Hepatocyte (in vitro differentiated cells): Measurements from ENCODE around the gene ADGRB3.

ENCODE experiments used
- CTCF ChIP-seq: fragments of 200-600 bp; sonication (generic); IDR thresholded peaks from 2 replicates; pipeline ENCODE4 v1.5.1; 2016; ENCODE audit warnings: antibody characterized with exemption, mild to moderate bottlenecking; ENCODE audit not compliant: poor library complexity
- EZH2 ChIP-seq: fragments of 200-600 bp; sonication (generic); IDR thresholded peaks from 2 replicates; pipeline ENCODE4 v1.6.1; 2016; ENCODE audit warnings: antibody characterized with exemption, mild to moderate bottlenecking, borderline replicate concordance
- EZH2phosphoT487 ChIP-seq: fragments of 200-600 bp; sonication (generic); IDR thresholded peaks from one replicate; pipeline ENCODE4 v1.6.1; 2018; ENCODE audit warnings: antibody characterized with exemption, mild to moderate bottlenecking, low read depth, moderate library complexity; ENCODE audit not compliant: unreplicated experiment, severe bottlenecking

DNA sequence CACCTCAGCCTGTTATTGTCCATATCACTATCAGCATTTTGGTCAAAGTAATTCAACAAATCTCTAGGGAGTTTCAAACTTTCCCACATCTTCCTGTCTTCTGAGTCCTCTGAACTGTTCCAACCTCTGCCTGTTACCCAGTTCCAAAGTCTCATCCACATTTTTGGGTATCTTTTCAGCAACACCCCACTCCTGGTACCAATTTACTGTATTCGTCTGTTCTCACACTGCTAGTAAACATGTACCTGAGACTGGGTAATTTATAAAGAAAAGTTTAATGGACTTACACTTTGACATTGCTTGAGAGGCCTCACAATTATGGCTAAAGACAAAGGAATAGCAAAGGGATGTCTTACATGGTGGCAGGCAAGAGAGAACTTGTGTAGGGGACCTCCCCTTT is 224.2 kb downstream of the ADGRB3 start:
- no peak for TF ChIP-seq CTCF
- TF ChIP-seq EZH2 = no peak
- no peak for TF ChIP-seq EZH2phosphoT487
